HG02798 (cell line): ENCODE measurements around the gene DPEP1.

Source experiments
- ATAC-seq: cut with Tn5 transposase; IDR thresholded peaks from one replicate; pipeline ENCODE4 v1.9.1; 2021; ENCODE audit warnings: mild to moderate bottlenecking; ENCODE audit not compliant: unreplicated experiment, poor library complexity

DPEP1 gene

DNA sequence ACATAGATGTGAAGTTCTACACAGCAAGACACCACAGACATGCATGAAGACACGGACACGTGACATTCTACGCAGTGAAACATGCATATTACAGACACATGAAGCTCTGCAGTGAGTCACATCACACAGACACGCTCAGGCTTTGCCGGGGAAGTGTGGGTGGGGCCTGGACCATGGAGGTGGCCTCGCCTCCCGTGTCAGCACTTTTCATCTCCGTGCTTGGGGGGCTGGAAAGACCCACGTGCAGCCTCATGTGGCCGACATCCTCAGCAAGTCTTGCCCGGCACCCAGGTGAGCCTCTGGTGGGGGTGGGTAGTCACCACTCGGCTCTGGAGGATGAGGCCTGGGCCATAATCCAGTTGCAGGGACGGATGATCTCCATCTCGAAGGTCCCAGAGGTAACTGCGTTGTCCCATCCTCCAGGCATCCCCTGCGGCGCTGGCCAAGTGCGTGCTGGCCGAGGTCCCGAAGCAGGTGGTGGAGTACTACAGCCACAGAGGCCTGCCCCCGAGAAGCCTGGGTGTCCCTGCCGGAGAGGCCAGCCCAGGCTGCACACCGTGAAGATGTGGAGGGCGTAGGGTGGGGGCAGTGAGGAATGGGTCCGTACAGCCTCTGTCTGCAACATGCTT lies 17.3 kb upstream of the DPEP1 start:
- ATAC-seq, result no peak

- no peak for ATAC-seq
Observed at GRCh38 chr16:89596957-89597649, 16.3 kb upstream of the DPEP1 start.

DNA sequence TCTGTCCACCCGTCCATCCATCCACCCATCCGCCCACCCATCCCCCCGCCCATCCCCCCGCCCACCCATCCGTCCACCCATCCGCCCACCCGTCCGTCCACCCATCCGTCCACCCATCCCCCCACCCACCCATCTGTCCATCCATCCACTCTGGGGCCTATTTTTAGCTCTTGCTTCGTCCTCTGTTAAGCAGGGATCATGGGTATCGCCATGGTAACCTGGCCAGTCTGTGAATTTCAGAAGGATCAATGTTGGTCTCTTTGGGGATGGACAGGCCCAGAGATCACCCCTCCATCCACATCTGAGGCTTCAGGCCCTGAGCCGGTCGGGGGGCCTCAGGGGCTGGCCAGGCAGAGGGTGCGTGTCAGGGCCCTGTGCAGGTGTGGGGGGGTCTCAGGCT lies 15.2 kb upstream of the DPEP1 start:
- no peak for ATAC-seq

GRCh38 chr16:89599451-89599858 lies 14.0 kb upstream of the DPEP1 start:
- no peak for ATAC-seq

DNA sequence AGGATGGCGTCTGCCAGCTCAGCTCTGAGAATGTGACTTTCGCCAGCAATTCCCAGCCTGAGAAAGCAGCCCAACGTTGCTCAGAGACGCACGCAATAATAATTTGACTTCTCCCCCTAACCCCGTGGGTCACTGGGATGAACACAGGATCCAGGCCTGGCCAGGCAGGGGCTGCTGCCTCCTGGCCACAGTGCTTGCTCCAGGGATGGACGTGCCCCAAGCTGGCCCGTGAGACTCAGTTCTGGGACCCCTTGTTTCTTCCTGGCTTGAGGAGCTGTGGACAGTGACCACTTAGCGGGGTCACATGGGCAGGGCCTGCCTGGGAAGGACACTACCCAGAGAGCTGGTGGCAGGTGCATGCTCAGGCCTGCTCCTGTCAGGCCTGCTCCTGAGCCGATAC lies 13.5 kb upstream of the DPEP1 start:
- no peak for ATAC-seq

DNA sequence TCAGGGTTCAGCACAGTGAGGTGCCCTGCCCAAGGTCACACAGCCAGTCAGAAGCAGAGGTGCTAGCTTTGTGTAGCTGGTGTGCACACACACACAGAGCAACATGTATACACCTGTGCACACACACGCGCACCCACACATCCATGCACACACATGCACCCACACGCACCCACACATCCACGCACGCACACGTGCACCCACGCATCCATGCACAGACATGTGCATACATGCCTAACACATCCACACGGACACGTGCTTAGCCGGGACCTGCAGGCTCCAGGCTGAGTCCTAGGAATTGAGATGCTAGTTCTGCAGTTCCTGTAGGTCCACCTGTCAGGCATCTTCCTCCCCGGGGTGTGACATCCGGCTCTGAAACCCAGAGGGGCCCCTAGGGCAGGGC lies 13.0 kb upstream of the DPEP1 start:
- ATAC-seq, result no peak

DNA sequence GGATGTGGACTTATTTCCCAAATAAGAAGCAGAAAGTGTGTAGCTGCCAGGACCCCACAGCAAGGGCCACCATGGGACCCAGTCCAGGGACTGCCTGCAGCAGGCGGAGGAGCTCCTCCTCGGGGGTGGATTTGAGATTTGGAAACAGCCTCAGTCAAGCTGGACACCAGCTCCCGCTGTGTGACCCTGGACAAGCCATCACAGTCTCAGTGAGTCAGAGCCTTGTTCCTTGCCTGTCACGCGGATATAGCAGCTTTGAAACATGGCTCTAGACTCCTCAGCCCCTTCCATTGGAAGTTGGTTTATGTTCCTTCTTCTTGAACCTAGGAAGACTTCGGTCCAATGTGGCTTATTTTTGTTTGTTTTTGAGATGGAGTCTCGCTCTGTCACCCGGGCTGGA lies 12.5 kb upstream of the DPEP1 start:
- no peak for ATAC-seq

GRCh38 chr16:89601906-89602272 lies 11.6 kb upstream of the DPEP1 start:
- ATAC-seq, result no peak

- ATAC-seq, result no peak
Observed at GRCh38 chr16:89602273-89602951, 11.0 kb upstream of the DPEP1 start.

DNA sequence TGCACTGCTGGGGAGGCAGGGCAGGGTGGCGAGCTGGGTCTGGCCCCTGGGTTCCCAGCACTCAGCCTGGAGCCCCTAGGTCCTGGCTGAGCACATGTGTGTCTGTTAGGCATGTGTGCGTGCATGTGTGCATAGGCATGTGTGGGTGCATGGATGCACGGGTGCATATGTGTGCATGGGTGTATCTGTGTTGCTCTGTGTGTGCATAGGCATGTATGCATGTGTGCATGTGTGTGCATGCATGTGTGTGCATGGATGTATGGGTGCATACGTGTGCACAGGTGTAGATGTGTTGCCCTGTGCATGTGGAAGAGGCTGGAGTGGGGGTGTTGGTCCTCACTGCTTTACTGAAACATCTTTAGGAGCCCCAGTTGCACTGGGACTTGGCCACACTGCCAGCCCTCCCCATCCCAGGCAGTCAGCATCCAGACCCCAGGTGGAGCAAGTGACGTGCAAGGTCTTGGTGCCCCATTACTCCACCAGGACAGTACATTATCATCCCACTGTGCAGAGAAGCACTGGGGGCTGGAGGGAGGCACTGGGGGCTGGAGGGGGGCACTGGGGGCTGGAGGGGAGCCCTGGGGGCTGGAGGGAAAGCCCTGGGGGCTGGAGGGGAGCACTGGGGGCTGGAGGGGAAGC lies 10.4 kb upstream of the DPEP1 start:
- no peak for ATAC-seq

GRCh38 chr16:89604764-89605163 lies 8.7 kb upstream of the DPEP1 start:
- no peak for ATAC-seq

DNA sequence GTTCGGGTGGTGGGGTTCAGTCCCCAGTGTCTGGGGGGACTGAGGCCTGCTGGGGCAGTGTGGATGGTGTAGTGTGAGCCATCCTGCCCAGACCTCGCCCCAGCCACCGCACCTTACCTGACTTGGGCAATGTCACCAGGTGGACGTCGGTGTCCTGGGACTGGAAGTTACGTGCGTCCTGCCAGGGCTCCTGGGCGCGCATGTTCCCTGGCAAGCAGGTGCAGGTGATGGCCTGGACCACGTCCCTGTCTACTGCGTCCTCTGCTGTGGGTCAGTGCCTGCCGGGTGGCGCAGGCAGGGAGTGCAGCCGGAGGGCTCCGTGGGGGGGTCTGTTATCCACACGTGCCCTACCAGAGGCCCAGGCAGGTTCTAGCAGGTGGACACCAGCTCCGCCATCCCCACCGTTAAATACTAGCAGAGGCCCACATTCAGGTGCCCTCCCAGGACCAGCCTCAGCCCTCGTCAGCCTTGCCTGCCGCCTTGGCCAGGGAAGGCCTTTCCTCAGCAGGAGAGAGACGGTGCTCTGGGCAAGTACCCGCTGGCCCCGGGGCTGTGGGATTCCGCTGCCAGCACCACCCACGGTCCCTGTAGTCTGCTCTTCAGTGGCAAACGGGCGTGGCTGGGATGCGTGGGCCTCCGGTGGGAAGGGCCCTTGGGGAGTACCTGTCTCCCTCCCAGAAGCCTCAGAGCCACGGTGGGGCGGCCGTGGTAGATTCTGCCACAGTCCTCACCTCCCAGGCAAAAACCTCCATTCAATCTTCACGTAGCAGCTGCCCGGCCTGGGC lies 8.1 kb upstream of the DPEP1 start:
- ATAC-seq, result no peak

- ATAC-seq, result no peak
Observed at GRCh38 chr16:89606006-89606405, 7.4 kb upstream of the DPEP1 start.

DNA sequence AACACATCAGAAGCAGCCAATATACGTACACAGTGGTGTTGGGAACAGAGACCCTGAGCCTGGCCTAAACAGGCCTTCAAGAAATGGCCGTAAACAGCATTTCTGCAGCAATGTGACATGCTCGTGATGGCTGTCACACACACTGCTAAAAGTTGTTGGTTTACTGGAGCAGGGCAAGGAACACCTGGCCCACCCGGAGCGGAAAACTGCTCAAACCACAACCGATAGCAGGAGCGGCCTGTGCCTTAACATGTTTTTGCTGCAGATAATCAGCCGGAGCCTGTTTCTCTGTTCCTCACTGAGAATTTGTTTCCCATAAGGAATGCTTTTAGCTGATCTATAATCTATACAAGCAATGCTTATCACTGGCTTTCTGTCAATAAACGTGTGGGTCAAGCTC lies 6.0 kb upstream of the DPEP1 start:
- ATAC-seq, result no peak

DNA sequence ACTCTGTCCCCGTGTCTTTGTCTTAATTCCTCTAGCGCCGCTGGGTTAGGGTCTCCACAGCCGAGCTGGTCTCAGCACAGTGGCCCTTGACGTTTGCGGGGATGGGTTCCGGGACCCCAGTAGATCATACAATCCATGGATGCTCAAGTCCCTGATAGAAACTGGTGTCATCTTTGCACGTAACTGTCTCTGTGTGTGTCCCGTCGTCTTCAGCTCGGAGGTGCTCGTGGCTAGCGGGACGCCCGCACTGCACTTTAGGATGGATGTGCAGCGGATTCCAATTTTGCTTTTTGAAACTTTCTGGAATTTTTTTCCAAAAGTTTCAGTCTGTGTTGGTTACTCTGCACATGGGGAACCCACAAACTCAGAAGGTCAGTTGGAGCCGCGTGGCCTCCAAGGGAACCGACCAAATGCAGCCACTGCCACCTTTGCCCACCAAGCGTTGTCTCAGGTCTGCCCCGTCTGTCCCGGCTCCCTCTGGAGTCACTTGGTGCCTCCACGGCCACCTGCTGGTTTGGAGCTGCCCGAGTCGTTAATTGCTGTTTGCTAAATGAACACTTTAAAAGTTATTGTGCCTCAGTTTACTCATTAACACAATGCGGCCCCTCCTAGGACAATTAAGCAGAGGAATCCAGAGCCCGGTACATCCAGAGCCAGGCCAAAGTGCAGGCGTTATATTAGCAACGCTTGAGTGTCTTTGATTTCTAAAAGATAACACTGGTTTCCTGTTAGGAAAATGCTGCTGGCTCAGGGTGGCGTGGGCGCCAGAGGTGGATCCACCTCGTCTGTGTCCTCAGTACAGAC lies 5.3 kb upstream of the DPEP1 start:
- ATAC-seq, result no peak

GRCh38 chr16:89610108-89610453 lies 3.4 kb upstream of the DPEP1 start:
- ATAC-seq, result no peak

DNA sequence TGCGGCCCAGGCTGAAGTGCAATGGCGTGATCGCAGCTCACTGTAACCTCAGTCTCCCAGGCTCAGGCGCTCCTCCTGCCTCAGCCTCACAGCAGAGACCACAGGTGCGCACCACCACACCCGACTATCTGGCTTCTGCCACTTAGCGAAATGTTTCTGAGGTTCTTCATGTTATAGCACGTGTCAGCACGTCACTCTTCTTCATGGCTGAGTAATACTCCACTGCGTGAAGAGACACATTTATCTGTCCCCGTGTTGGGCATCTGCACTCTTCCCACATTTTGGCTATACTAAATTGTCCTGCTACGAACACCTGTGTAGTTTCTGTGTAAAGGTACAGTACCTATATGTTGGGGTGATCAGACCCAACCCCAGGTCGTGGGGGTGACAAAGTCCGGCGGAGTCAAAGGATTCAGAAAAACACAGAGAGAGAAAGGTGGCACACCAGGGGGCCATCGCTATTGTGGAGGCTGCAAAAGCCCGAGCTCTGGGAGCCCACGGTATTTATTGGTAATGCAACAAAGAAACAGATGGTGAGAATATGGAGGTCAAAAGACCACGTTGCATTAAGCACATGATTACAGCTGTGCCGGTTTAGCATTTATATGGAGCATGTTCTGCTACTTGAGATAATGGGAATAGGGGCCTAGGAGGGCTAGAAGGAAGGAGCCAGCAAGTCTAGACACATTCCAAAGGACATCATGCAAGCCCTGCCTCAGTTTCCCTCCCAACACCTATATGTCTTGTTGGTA lies 851 bp upstream of the DPEP1 start:
- no peak for ATAC-seq

DNA sequence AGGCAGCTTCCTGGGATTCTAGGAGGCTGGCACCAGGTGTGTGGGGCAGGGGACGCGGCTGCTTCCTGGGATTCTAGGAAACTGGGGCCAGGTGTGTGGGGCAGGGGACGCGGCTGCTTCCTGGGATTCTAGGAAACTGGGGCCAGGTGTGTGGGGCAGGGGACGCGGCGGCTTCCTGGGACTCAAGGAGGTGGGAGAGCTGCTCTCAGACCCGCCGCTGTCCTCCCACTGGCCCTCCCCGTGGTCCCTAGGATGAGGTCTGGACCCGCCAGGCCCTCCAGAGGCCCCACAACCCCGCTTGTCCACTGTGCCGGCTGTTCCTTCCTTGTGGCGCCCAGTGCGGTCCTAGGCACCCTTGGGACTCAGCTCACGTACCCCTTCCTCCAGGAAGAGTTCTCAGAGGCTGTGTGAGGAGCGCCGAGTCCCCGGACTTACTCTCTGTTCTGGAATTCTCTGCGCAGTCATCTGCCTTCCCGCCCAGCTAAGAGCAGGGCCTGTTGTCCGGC lies 565 bp downstream of the DPEP1 start:
- ATAC-seq, result no peak

- no peak for ATAC-seq
Observed at GRCh38 chr16:89615176-89615575, 1.7 kb downstream of the DPEP1 start.
